ENCODE data around the gene CACUL1.

CACUL1 gene

DNA sequence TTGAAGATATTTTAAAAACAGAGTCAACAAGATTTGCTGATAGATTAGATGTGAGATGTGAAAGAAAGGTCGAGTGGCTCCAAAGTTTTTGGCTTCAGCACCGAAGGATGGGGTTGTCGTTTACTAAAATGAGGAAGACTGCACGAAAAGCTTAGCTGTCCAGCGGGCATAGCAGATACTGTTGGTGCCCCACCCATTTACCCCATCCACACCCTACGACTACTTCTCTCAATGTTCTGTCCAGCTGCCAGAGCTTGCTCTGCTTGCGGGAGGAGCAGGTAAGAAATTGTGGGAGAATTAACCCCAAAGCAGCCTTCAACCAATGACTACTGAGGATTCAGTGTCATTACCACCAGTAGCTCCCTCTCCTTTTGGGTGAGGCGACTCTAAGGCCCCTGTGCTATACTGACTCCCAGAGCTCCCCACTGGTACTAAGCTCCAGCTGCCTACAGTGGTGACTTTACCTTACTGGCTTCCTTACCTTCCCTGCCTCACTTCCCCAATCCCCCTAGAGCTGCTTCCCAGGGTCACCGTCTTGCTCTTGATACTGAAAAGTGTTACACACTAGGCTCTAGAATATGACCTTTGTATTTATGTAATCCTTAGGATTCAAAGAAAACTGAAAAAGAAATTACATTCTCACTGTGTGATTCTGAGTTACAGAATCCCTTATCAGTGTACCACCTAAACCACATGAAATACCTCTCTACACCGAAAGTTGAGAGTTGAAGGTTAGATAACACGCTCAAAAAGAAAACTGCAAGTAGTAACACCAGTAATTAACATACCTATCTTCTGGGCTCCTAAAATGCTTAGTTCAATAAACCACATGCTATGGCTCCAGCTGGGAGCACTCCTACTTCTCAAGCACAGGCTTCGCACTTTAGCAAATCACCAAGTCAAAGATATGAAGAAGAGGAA lies 22.3 kb downstream of the CACUL1 start:
- DNase-seq, result no peak

DNA sequence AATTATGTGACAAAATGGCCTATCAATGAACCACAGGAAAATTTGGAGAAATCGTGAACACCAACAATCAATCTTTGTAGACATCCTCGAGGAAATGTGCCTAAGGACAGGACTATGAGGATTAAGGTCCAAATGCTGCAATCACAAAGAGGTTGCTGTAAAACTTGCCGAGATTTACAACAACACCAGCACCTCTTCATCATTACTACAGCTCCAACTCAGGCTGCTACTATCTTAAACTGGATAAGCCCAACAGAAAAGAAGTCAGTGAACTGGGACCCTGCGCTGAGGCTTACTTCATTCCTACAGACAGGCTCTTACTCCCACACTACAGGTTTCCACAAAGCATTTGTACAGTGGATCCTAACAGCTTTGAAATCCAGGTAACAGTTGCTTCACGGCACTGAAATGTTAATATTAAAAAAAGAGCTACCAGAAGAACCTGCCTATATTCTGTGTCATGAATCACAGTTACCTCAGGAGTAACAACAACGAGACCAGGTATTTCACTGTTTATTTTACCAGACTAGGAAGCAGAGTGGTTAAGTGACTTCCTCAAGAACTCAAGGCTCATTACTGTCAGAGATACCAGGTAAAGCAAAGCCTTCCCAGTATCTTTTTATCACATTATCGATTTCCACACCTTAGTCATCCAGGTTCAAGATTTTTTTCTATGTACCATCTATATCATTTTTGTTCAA lies 23.9 kb downstream of the CACUL1 start:
- DNase-seq, result no peak

DNA sequence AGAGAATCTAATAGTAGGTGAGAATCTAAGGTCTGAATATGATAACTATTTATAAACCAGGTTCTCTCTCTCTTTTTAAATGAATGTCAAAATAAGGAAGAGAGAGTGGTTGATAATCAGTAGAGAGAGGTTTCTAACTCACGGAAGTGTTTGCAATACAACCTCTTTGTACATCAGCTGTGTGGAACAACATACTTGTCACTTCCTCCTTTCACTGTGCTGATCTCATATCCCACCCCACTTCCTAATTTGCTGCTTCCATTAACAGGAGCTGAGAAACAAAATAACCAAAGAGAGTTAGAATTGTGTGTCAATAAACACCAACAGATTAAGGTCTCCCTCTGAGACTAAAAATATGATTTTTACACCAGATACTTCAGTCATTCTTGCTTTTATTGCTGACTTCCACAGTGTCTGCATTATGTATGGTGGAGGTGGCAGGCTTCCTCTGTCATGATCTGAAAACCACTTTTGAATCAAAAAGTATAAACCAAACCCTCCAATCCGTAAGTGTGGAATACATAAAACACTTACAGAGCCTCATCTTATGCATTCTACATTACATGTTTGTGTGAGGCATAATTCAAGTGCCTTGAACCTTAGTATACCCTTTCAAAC lies 25.0 kb downstream of the CACUL1 start:
- DNase-seq, result no peak

DNA sequence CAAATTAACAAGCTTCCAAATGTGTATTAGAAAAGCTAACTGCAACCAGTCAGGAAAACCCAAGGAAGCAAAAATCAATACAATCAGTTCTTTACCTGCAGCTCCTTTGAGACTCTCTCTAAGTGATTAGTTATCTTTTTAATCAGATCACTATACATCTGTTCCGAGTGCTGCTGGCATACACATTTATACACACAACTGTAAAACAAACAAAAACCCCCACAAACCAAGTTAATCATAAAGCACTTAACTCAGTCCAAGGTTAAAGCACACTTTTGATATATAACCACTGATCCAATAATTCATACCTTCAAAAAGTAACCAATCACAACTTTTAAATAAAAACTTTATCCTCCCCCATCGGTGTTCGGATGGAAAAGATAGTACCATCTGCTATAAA lies 25.6 kb downstream of the CACUL1 start:
- no peak for DNase-seq

- DNase-seq, result no peak
Observed at GRCh38 chr10:118725886-118726500, 28.8 kb downstream of the CACUL1 start.

GRCh38 chr10:118723466-118723865 lies 31.3 kb downstream of the CACUL1 start:
- no peak for DNase-seq

GRCh38 chr10:118721539-118721876 lies 33.3 kb downstream of the CACUL1 start:
- DNase-seq, result no peak

DNA sequence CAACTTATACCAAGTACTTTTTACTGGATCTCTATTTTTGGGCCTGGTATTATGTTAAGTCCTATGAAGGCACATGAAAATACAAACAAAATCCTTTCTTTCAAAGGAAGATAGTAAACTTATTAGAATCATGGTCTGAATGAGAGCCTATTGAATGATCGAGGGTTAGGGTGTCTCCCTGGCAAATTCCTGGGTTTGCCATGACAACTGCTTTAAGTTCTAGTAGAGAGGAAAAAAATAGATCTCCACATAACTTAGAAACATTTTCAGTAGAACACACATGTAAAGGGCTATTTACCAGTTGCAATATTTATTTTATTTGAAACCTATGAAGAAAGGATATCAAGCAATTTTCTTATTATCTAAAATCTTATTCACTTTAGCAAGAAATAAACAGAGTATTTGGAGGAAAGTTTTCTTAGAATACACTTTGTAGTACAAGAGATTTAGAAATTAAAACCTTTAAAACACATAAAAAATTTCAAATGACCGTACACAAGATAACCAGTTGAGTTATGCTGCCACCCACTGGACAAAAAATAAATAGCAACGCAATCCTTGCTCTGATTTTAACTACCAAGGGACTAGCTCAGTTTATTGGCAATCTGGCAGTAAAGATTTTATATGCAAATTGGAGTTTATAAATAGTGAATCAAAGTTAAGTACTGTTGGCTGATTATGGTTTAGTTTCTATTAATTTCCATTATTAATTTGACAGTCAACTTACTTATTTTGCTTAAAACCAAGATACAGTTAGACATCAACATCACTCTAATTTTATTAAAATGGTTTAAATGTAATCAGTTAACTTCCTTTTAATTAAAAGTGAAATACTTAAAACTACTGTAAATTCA lies 33.9 kb downstream of the CACUL1 start:
- peak; percentile 45 to 63 for DNase-seq

GRCh38 chr10:118714366-118714765 lies 40.4 kb downstream of the CACUL1 start:
- DNase-seq, result no peak

DNA sequence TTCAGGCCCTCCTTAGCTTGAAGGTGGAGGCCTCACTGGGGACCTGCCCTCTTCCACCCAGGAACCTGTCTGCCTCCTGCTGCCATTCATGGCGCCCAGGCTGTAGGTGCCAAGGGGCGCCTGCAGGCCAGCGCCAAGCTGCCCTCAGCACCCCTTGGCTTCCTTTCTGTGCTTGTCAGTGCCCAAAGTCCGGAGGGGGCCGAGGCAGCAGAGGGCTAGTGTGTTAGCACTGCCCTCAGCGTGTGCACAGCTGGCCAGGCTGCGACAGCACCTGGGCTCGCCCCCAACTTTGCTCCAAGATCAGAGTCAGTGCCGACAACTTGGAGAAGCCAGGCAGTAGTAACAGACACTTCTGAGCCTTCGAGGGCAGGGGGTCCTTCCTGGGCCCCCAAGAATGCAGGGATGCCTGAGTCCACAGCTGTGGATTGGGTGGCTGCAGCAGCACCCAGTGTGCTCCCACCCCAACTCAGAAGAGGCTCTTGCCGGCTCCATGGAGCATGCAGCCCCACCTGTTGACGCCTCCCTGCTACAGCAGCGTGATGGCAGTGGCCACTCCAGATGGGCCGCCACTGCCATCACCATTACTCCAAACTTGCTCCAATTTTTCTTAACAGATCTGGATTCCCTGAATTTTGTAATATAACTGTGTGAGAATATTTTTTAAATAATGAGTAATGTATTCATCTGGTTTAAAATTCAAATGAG lies 41.7 kb downstream of the CACUL1 start:
- DNase-seq, result no peak

- DNase-seq, result no peak
Observed at GRCh38 chr10:118712080-118712479, 42.7 kb downstream of the CACUL1 start.

- DNase-seq, result no peak
Observed at GRCh38 chr10:118710487-118710886, 44.3 kb downstream of the CACUL1 start.

- no peak for DNase-seq
Observed at GRCh38 chr10:118708571-118708970, 46.2 kb downstream of the CACUL1 start.

- no peak for DNase-seq
Observed at GRCh38 chr10:118704711-118705110, 50.1 kb downstream of the CACUL1 start.

GRCh38 chr10:118701529-118702323 lies 53.0 kb downstream of the CACUL1 start:
- DNase-seq, result no peak

GRCh38 chr10:118698421-118698820 lies 56.3 kb downstream of the CACUL1 start:
- peak; percentile 81 to 84 for DNase-seq

DNA sequence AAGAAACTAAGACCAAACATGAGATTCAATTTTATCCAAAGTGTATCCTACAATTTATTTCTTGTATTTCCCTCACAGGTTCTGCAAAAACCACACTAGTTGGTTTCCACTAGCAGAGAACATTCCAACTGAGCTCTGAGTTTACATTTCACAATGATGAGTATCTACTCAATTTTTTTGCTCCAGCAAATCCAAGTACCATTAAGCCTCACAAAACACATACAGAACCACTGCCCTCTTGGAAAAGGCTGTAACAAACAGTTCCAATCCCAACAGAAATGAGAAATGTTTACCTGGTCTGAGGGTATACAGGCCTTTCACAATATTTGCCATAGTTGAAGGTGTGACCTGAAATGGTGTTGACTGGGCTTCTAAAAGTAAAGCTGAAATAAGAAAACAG lies 59.9 kb downstream of the CACUL1 start:
- DNase-seq, result no peak

- no peak for DNase-seq
Observed at GRCh38 chr10:118692872-118693271, 61.9 kb downstream of the CACUL1 start.

- DNase-seq, result no peak
Observed at GRCh38 chr10:118689070-118689858, 65.5 kb downstream of the CACUL1 start.

GRCh38 chr10:118687472-118687871 lies 67.3 kb downstream of the CACUL1 start:
- no peak for DNase-seq
